Astrocyte (in vitro differentiated cells and primary cell): Measurements from ENCODE around the gene NME5.

Experiments
- EZH2 ChIP-seq: IDR thresholded peaks from 2 replicates; pipeline ENCODE4 v1.6.1; 2012; ENCODE audit warnings: mild to moderate bottlenecking, low read length, inconsistent platforms; ENCODE audit not compliant: insufficient read depth
- TF ChIP-seq, protein P1 (sequence below): IDR thresholded peaks from 2 replicates; pipeline ENCODE4 v1.5.1; 2011; ENCODE audit warnings: low read depth, mild to moderate bottlenecking, inconsistent platforms, low read length, moderate library complexity; ENCODE audit not compliant: insufficient read depth

DNA sequence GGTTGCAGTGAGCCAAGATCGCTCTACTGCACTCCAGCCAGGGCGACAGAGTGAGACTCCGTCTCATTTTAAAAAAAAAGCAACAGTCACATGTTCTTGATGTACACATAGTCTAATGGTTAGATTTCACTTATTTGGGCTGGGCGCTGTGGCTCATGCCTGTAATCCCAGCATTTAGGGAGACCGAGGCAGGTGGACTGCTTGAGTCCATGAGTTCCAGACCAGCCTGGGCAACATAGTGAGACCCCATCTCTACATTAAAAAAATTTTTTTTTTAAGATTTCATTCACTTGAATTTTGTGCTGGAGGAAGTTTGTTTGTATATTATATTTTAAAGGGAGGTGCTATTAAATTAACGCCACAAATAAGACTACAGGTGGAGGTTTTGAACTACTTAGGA, 33.5 kb downstream of the NME5 start:
- TF ChIP-seq, protein P1, sequence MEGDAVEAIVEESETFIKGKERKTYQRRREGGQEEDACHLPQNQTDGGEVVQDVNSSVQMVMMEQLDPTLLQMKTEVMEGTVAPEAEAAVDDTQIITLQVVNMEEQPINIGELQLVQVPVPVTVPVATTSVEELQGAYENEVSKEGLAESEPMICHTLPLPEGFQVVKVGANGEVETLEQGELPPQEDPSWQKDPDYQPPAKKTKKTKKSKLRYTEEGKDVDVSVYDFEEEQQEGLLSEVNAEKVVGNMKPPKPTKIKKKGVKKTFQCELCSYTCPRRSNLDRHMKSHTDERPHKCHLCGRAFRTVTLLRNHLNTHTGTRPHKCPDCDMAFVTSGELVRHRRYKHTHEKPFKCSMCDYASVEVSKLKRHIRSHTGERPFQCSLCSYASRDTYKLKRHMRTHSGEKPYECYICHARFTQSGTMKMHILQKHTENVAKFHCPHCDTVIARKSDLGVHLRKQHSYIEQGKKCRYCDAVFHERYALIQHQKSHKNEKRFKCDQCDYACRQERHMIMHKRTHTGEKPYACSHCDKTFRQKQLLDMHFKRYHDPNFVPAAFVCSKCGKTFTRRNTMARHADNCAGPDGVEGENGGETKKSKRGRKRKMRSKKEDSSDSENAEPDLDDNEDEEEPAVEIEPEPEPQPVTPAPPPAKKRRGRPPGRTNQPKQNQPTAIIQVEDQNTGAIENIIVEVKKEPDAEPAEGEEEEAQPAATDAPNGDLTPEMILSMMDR = no peak
- TF ChIP-seq EZH2 = no peak
